ENCODE results near the gene NCCRP1. TPM values are rescaled to one million over a fixed set of nuclear protein-coding genes. Genes with fewer than 3 reads are reported as not detected.

Gene NCCRP1
- total RNA-seq, 2 experiments from 2014 or later = not detected

DNA sequence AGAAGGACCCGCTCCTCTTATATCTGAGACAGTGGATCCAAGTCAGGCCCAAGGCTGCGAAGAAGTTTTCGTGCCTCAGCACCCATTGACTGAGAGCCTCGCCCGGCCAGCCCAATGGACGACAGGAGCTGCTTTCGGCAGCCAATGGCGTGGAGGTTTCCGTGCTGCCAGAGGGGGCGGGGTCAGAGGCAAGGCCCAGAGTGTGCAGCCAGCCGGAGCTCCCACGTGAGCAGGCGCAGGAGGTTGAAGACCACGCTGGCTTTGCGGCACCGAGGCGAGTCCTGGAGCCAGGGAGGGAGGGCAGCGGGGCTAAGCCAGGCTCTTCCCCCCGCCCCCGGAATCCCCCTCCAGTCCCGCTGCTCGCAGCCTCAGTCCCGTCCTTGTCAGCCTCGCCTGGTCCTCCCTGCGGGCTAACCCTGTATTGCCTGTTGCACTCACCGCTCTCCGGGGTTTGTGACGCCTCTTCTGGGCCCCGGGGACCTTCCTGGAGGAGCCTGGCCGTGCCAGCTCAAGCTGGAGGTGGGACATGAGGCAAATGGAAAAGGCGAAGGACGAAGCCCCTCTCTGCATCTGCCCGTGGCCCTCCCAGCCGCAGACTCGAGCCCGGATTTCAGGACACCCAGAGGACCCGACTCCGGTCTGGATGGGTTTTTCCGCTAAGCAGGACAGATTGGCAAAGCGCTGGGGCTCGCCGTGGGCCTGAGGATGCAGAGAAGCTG is 50.3 kb downstream of the NCCRP1 start:
- no peak overlapping the region for H3K27ac ChIP-seq (ENCODE audit: low read depth, low read length, poor library complexity, severe bottlenecking)
- H3K79me2 ChIP-seq (ENCODE audit: insufficient read depth, low read depth, low read length) = no peaks in the 10 kb centered on the region
- intact Hi-C loops (cut with micrococcal nuclease; ENCODE audit: unreplicated experiment) = no loop called here
- H3K9me3 ChIP-seq (ENCODE audit: low read length) = no peaks in the 10 kb centered on the region
- ChIA-PET POLR2A (no interaction called here), CTCF (ENCODE audit: unreplicated experiment) (interaction anchor here (0.6 kb wide), 1 partner anchor 848 kb away, joined by 4 read pairs; no protein-coding TSS in a partner anchor)
- no peaks in the 10 kb centered on the region for H3K9me2 ChIP-seq (ENCODE audit: insufficient read depth, low read length)
- DNase-seq (ENCODE audit: low spot score) = no peak
- no peaks in the 10 kb centered on the region for H3K4me1 ChIP-seq (ENCODE audit: insufficient read depth, low read length, poor library complexity, severe bottlenecking)
- no peak overlapping the region for H2AFZ ChIP-seq (ENCODE audit: low read length)
- TF ChIP-seq, protein P1, sequence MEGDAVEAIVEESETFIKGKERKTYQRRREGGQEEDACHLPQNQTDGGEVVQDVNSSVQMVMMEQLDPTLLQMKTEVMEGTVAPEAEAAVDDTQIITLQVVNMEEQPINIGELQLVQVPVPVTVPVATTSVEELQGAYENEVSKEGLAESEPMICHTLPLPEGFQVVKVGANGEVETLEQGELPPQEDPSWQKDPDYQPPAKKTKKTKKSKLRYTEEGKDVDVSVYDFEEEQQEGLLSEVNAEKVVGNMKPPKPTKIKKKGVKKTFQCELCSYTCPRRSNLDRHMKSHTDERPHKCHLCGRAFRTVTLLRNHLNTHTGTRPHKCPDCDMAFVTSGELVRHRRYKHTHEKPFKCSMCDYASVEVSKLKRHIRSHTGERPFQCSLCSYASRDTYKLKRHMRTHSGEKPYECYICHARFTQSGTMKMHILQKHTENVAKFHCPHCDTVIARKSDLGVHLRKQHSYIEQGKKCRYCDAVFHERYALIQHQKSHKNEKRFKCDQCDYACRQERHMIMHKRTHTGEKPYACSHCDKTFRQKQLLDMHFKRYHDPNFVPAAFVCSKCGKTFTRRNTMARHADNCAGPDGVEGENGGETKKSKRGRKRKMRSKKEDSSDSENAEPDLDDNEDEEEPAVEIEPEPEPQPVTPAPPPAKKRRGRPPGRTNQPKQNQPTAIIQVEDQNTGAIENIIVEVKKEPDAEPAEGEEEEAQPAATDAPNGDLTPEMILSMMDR (conservative IDR thresholded peaks at IDR 0.05; ENCODE audit: low read length) = no peak
- TF ChIP-seq EZH2phosphoT487 (IDR thresholded peaks at IDR 0.05; ENCODE audit: borderline replicate concordance, low read depth, low read length) = no peak
- no TSS peak for BruUV-seq (replicated peaks)
- H3K4me2 ChIP-seq (ENCODE audit: low read length) = no peak overlapping the region
- no peaks in the 10 kb centered on the region for H4K20me1 ChIP-seq (ENCODE audit: insufficient read depth, low read length)
- H3K4me3 ChIP-seq (ENCODE audit: low read depth, low read length, poor library complexity, severe bottlenecking) = no peak overlapping the region
- no peaks in the 10 kb centered on the region for H3K36me3 ChIP-seq (ENCODE audit: insufficient read depth, low read length)

DNA sequence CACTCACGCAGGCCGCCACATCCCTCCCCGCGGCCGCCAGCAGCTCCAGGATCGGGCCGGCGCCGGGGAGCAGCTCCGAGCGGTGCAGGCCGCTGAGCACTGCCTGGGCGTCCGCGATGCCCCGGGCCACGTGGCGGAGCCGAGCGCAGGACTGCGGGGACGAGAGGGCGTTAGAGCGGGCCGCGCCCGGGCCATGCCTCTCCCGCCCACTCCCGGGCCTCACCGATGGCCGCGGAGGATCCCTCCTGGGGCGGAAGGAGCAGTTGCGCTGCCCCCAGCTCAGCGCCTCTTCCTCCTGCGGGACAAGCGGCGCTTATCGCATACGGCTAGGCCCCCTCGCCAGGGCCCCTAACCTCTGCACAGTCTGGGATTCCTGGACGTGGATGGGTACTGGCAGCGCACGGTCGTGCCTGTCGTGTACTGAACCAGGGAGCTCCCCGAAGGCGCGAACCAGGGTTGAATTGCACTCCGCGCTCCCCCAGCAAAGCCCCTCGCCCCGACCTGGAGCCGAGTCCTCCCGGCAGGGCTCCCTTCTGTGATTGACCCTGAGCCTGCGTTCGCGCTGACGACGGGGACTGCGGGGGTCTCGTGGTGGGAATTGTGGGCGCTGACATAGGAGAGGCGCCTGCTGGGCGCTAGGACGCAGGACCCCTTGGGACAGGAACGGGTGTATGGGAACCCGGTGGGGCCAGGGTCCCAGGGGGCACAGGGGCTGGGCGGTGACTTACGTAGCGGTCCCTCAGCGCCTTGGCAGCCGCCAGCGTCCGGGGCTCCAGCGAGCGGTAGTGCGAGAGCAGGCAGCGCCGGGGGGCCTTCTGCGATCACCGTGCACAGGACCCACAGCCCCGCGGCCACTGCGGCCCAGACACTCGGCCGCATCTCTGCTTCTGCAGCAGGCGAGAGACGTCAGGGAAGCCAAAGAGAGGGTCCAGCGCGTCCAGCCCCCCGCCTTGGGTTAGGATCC is 51.2 kb downstream of the NCCRP1 start:
- no peak for DNase-seq (ENCODE audit: low spot score)
- no peaks in the 10 kb centered on the region for H3K4me1 ChIP-seq (ENCODE audit: insufficient read depth, low read length, poor library complexity, severe bottlenecking)
- ChIA-PET POLR2A (no interaction called here), CTCF (ENCODE audit: unreplicated experiment) (no interaction called here)
- no TSS peak for BruUV-seq (replicated peaks)
- intact Hi-C loops (cut with micrococcal nuclease; ENCODE audit: unreplicated experiment) = no loop called here
- no peaks in the 10 kb centered on the region for H3K36me3 ChIP-seq (ENCODE audit: insufficient read depth, low read length)
- H3K9me3 ChIP-seq (ENCODE audit: low read length) = no peaks in the 10 kb centered on the region
- H3K4me2 ChIP-seq (ENCODE audit: low read length) = no peak overlapping the region
- H3K4me3 ChIP-seq (ENCODE audit: low read depth, low read length, poor library complexity, severe bottlenecking) = no peak overlapping the region
- no peaks in the 10 kb centered on the region for H3K79me2 ChIP-seq (ENCODE audit: insufficient read depth, low read depth, low read length)
- TF ChIP-seq EZH2phosphoT487 (IDR thresholded peaks at IDR 0.05; ENCODE audit: borderline replicate concordance, low read depth, low read length) = no peak
- TF ChIP-seq, protein P1 (conservative IDR thresholded peaks at IDR 0.05; ENCODE audit: low read length) = no peak
- no peaks in the 10 kb centered on the region for H4K20me1 ChIP-seq (ENCODE audit: insufficient read depth, low read length)
- no peak overlapping the region for H3K27ac ChIP-seq (ENCODE audit: low read depth, low read length, poor library complexity, severe bottlenecking)
- H2AFZ ChIP-seq (ENCODE audit: low read length) = no peak overlapping the region
- no peaks in the 10 kb centered on the region for H3K9me2 ChIP-seq (ENCODE audit: insufficient read depth, low read length)
